HCT116 (cell line): ENCODE measurements around the gene ZNF521. TPM values are rescaled to one million over a fixed set of nuclear protein-coding genes. Genes with fewer than 3 reads are reported as not detected.

Source experiments
- ATAC-seq: fragments of 200-7000 bp; cut with Tn5 transposase; 2 replicates; pipeline ENCODE4 v1.9.1; 2020; ENCODE audit warnings: mild to moderate bottlenecking, moderate library complexity
- BruUV-seq: library from RNA; stranded (reverse); fragments of 400-500 nt; replicated peaks from 2 replicates; lab custom pipeline; 2021; lab: Mats Ljungman, UMichigan
- CTCF ChIA-PET: fragments of 300-600 bp; sonication (Branson Sonifier 250); formaldehyde crosslinking; loops from one replicate; lab custom pipeline; 2021; ENCODE audit warnings: antibody characterized with exemption; lab: Charles Lee
- POLR2A ChIA-PET: fragments of 300-600, 350-600 bp; sonication (Branson Sonifier 250); formaldehyde crosslinking; loops from one replicate; lab custom pipeline; 2021; ENCODE audit warnings: antibody characterized with exemption; lab: Charles Lee
- RAD21 ChIA-PET, 2 experiments: fragments of 300-600 bp; sonication (Branson Sonifier 250); formaldehyde crosslinking; loops; one replicate each; lab custom pipeline; 2023; ENCODE audit warnings: low total read pairs in 2 of 2; ENCODE audit not compliant: uncharacterized antibody in 2 of 2, unreplicated experiment in 2 of 2, low non-redundant PET in 1 of 2; lab: Charles Lee
- DNase-seq: peaks from one replicate; pipeline ENCODE4 v3.0.0-alpha.2; 2010; ENCODE audit warnings: low read depth, low spot score
- H2AFZ ChIP-seq: fragments of 200-600 bp; shearing (Covaris generic), sonication (generic); 2 replicates; pipeline ENCODE4 v1.6.1; 2017; ENCODE audit warnings: low read depth, mixed run types, mixed read lengths, antibody characterized with exemption, low read length; ENCODE audit not compliant: poor library complexity, severe bottlenecking
- H3K27ac ChIP-seq: 2 replicates; pipeline ENCODE4 v1.5.1; 2012; ENCODE audit warnings: low read depth, low read length
- H3K27me3 ChIP-seq: fragments of 200-600 bp; sonication (generic); 2 replicates; pipeline ENCODE4 v1.6.1; 2016; ENCODE audit warnings: mixed run types, low read length, mixed read lengths; ENCODE audit not compliant: insufficient read depth
- H3K36me3 ChIP-seq, 2 experiments: fragments of 200-500 bp in 1 of 2; fragments of 200-600 bp in 1 of 2; sonication (Bioruptor generic) in 1 of 2; sonication (generic) in 1 of 2; 2 replicates each; pipeline versions ENCODE4 v1.5.1 to v1.6.1; 2014 to 2016; ENCODE audit warnings: low read length in 2 of 2, inconsistent platforms in 1 of 2, mixed read lengths in 1 of 2, mixed run types in 1 of 2; ENCODE audit not compliant: insufficient read depth in 2 of 2, control insufficient read depth in 1 of 2
- H3K4me1 ChIP-seq, 2 experiments: fragments of 200-600 bp in 1 of 2; sonication (generic) in 1 of 2; 2 replicates each; pipeline versions ENCODE4 v1.5.1 to v1.6.1; 2012 to 2017; ENCODE audit warnings: low read length in 2 of 2, inconsistent platforms in 1 of 2, mild to moderate bottlenecking in 1 of 2, mixed read lengths in 1 of 2, mixed run types in 1 of 2, moderate library complexity in 1 of 2; ENCODE audit not compliant: insufficient read depth in 2 of 2, control insufficient read depth in 1 of 2
- H3K4me2 ChIP-seq: fragments of 200-600 bp; sonication (generic); 2 replicates; pipeline ENCODE4 v1.6.1; 2017; ENCODE audit warnings: mixed run types, low read length, mixed read lengths
- H3K4me3 ChIP-seq, 2 experiments: fragments of 200-600 bp in 1 of 2; sonication (generic) in 1 of 2; replicated peaks in 1 of 2; 2 replicates each; pipeline ENCODE4 v1.5.1; 2011 to 2016; ENCODE audit warnings: low read length in 2 of 2, control low read depth in 1 of 2, low read depth in 1 of 2, mild to moderate bottlenecking in 1 of 2, mixed read lengths in 1 of 2, mixed run types in 1 of 2
- H3K79me2 ChIP-seq: fragments of 200-600 bp; sonication (generic); 2 replicates; pipeline ENCODE4 v1.6.1; 2017; ENCODE audit warnings: mild to moderate bottlenecking, mixed run types, low read length, moderate library complexity, mixed read lengths; ENCODE audit not compliant: insufficient read depth
- H3K9ac ChIP-seq: fragments of 200-600 bp; sonication (generic); 2 replicates; pipeline ENCODE4 v1.6.1; 2016; ENCODE audit warnings: low read length, mixed read lengths
- H3K9me2 ChIP-seq: fragments of 200-600 bp; sonication (generic), shearing (Covaris generic); 2 replicates; pipeline ENCODE4 v1.6.1; 2017; ENCODE audit warnings: mixed run types, mild to moderate bottlenecking, moderate library complexity; ENCODE audit not compliant: insufficient read depth
- H3K9me3 ChIP-seq, 2 experiments: fragments of 200-500 bp in 1 of 2; fragments of 200-600 bp in 1 of 2; sonication (Bioruptor generic) in 1 of 2; sonication (generic) in 1 of 2; 2 replicates each; pipeline ENCODE4 v1.6.1; 2014 to 2017; ENCODE audit warnings: low read length in 2 of 2, mixed read lengths in 2 of 2, inconsistent platforms in 1 of 2, low read depth in 1 of 2, mild to moderate bottlenecking in 1 of 2, mixed run types in 1 of 2, moderate library complexity in 1 of 2; ENCODE audit not compliant: control insufficient read depth in 1 of 2, insufficient read depth in 1 of 2
- H4K20me1 ChIP-seq: fragments of 200-600 bp; sonication (generic), shearing (Covaris generic); 2 replicates; pipeline ENCODE4 v1.6.1; 2017; ENCODE audit warnings: mixed run types, mild to moderate bottlenecking, moderate library complexity; ENCODE audit not compliant: insufficient read depth
- CTCF ChIP-seq, 3 experiments: fragments of 200-600 bp in 1 of 3; sonication (generic) in 1 of 3; IDR thresholded peaks in 2 of 3; conservative IDR thresholded peaks in 1 of 3; 2 replicates each; pipeline ENCODE4 v1.5.1; 2012 to 2017; ENCODE audit warnings: low read depth in 2 of 3, low read length in 2 of 3, antibody characterized with exemption in 1 of 3, borderline replicate concordance in 1 of 3, control low read depth in 1 of 3, mild to moderate bottlenecking in 1 of 3, mixed read lengths in 1 of 3, mixed run types in 1 of 3, moderate library complexity in 1 of 3; ENCODE audit not compliant: insufficient read depth in 1 of 3
- EZH2phosphoT487 ChIP-seq: fragments of 200-600 bp; IDR thresholded peaks from 2 replicates; pipeline ENCODE4 v1.6.1; 2018; ENCODE audit warnings: antibody characterized with exemption, borderline replicate concordance
- FOSL1 ChIP-seq: IDR thresholded peaks from 2 replicates; pipeline ENCODE4 v1.6.1; 2012; ENCODE audit warnings: low read depth
- POLR2A ChIP-seq: IDR thresholded peaks from 2 replicates; pipeline ENCODE4 v1.7.0; 2011; ENCODE audit warnings: borderline replicate concordance; ENCODE audit not compliant: insufficient read depth, insufficient read length; ENCODE audit errors: extremely low read depth
- POLR2AphosphoS5 ChIP-seq: IDR thresholded peaks from 2 replicates; pipeline ENCODE4 v1.6.1; 2011; ENCODE audit warnings: mild to moderate bottlenecking, low read depth, low read length, moderate library complexity
- REST ChIP-seq: IDR thresholded peaks from 2 replicates; pipeline ENCODE4 v1.6.1; 2012; ENCODE audit warnings: low read depth
- SP1 ChIP-seq: IDR thresholded peaks from 2 replicates; pipeline ENCODE4 v1.6.1; 2012; ENCODE audit warnings: low read depth
- YY1 ChIP-seq: IDR thresholded peaks from 2 replicates; pipeline ENCODE4 v1.6.1; 2011; ENCODE audit warnings: low read length, low read depth, moderate library complexity, mild to moderate bottlenecking; ENCODE audit not compliant: insufficient replicate concordance; ENCODE audit errors: extremely low read depth
- intact Hi-C: fragments of 100-400 bp; cut with micrococcal nuclease; formaldehyde crosslinking; loops from 2 replicates; pipeline ENCODE4 v1.10.0; 2022
- total RNA-seq: library from RNA; stranded (reverse); gene quantifications from one replicate; pipeline ENCODE4 v1.2.1, GENCODE V29; 2021; ENCODE audit not compliant: unreplicated experiment

Gene ZNF521
- total RNA-seq, 1 experiment from 2014 or later: 0.10 TPM

DNA sequence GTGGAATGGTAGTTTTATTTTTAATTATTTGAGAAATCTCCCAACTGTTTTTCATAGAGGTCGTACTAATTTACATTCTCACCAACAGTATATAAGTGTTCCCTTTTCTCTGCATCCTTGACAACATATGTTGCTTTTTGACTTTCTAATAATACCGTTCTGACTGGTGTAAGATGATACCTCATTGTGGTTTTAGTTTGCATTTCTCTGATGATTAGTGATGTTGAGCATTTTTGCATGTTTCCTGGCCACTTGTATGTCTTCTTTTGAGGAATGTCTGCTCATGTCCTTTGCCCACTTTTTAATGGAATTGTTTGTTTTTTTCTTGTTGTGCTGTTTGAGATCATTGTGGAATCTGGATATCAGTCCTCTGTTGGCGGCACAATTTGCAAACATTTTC lies 242.5 kb downstream of the ZNF521 start:
- H3K27ac ChIP-seq: no peak overlapping the region
- H3K9ac ChIP-seq: no peak overlapping the region
- POLR2A ChIA-PET: no interaction called here
- H3K4me2 ChIP-seq: no peak overlapping the region
- CTCF ChIA-PET: no interaction called here
- H3K4me3 ChIP-seq: no peak overlapping the region
- TF ChIP-seq EZH2phosphoT487 (no peak), POLR2AphosphoS5 (no peak), SP1 (no peak), POLR2A (no peak), FOSL1 (no peak), YY1 (no peak), REST (no peak), CTCF (IDR thresholded peaks at IDR 0.05 in 2 of 3, conservative IDR thresholded peaks at IDR 0.05 in 1 of 3; ENCODE audit: borderline replicate concordance in 1 of 3, insufficient read depth in 1 of 3, low read depth in 2 of 3, low read length in 2 of 3) (no peak)
- no TSS peak for BruUV-seq
- no peaks in the 10 kb centered on the region; the same call in 1 of the 2 replicates for H3K27me3 ChIP-seq
- no peaks in the 10 kb centered on the region for H3K79me2 ChIP-seq
- DNase-seq: no peak
- intact Hi-C loops: no loop called here
- RAD21 ChIA-PET: no interaction called here
- H2AFZ ChIP-seq: no peak overlapping the region
- H3K36me3 ChIP-seq: no peaks in the 10 kb centered on the region
- no peak for ATAC-seq
- no peaks in the 10 kb centered on the region for H3K9me3 ChIP-seq
- H4K20me1 ChIP-seq: no peaks in the 10 kb centered on the region
- no peaks in the 10 kb centered on the region for H3K4me1 ChIP-seq
- no peaks in the 10 kb centered on the region for H3K9me2 ChIP-seq
